Sigmoid colon (tissue), 7 donors: Measurements from ENCODE around the gene SGPP2. TPM values are rescaled to one million over a fixed set of nuclear protein-coding genes. Genes with fewer than 3 reads are reported as not detected.

ENCODE experiments used
- DNase-seq: peaks from one replicate; pipeline ENCODE4 v3.0.0-alpha.2; 2019
- H3K27ac ChIP-seq, 4 donors: fragments of 200-600 bp; sonication (generic); one replicate each; pipeline ENCODE4 v1.5.1; 2016 to 2019; ENCODE audit warnings: mild to moderate bottlenecking in 1 of 4
- H3K27me3 ChIP-seq, 3 donors: fragments of 200-600 bp; sonication (generic); one replicate each; pipeline ENCODE4 v1.5.1; 2019; ENCODE audit warnings: mild to moderate bottlenecking in 1 of 3
- H3K36me3 ChIP-seq, 4 donors: fragments of 200-600 bp; sonication (generic); one replicate each; pipeline ENCODE4 v1.5.1; 2016 to 2019
- H3K4me1 ChIP-seq, 4 donors: fragments of 200-600 bp; sonication (generic); one replicate each; pipeline ENCODE4 v1.5.1; 2017 to 2019
- H3K4me3 ChIP-seq, 4 donors: fragments of 200-600 bp; sonication (generic); one replicate each; pipeline ENCODE4 v1.5.1; 2017 to 2019; ENCODE audit warnings: mild to moderate bottlenecking in 2 of 4, moderate library complexity in 1 of 4
- H3K9me3 ChIP-seq, 4 donors: fragments of 200-600 bp in 3 of 4; sonication (generic) in 3 of 4; one replicate each; pipeline versions ENCODE4 v1.5.1 to v1.6.1; 2013 to 2019
- CTCF ChIP-seq, 4 experiments: fragments of 450-650 bp in 3 of 4; fragments of 200-600 bp in 1 of 4; IDR thresholded peaks; one replicate each; pipeline ENCODE4 v1.5.1; 2016 to 2019; ENCODE audit warnings: antibody characterized with exemption in 4 of 4, mild to moderate bottlenecking in 3 of 4, moderate library complexity in 2 of 4
- EP300 ChIP-seq, 4 donors: sonication (generic); formaldehyde crosslinking; IDR thresholded peaks; one replicate each; pipeline ENCODE4 v1.6.1; 2017; ENCODE audit warnings: antibody characterized with exemption in 4 of 4
- POLR2A ChIP-seq, 2 donors: fragments of 450-650 bp; IDR thresholded peaks; one replicate each; pipeline ENCODE4 v1.6.1; 2016; ENCODE audit warnings: antibody characterized with exemption in 2 of 2, mild to moderate bottlenecking in 2 of 2, moderate library complexity in 2 of 2
- POLR2AphosphoS5 ChIP-seq, 4 donors: sonication (generic); formaldehyde crosslinking; IDR thresholded peaks; one replicate each; pipeline ENCODE4 v1.6.1; 2017; ENCODE audit warnings: antibody characterized with exemption in 4 of 4
- WGBS, 2 donors: extraction: QIAGEN DNeasy Blood & Tissue Kit; methylation state at CpG; one replicate each; pipeline ENCODE4 v1.1.7; 2013; 5-methylcytosine and 5-hydroxymethylcytosine counted together
- intact Hi-C: fragments of 100-400 bp; cut with DNase I; formaldehyde crosslinking; loops from one replicate; pipeline ENCODE4 v1.15.1; 2023
- polyA plus RNA-seq, 3 donors: library from polyadenylated mRNA; stranded (reverse); fragments of 200-250 nt; gene quantifications; one replicate each; pipeline ENCODE4 v1.2.3, GENCODE V29; 2013
- total RNA-seq, 4 donors: library from RNA; depleted of rRNA; stranded (reverse); fragments of >200 nt; gene quantifications; one replicate each; pipeline ENCODE4 v1.1.0, GENCODE V29; 2016
- donor health status: healthy with polysubstance abuse.
- donor health status: Bipolar disorder and iron deficiency.
- donor health status: healthy.

SGPP2 gene
- total and polyA plus RNA-seq, 7 donors: 0.49 to 25.1 (median 1.1) TPM

- no peak overlapping the region for H3K27ac ChIP-seq
- no peaks in the 10 kb centered on the region for H3K4me1 ChIP-seq
- no peak overlapping the region for H3K4me3 ChIP-seq
- H3K9me3 ChIP-seq: no peaks in the 10 kb centered on the region
- no peak for DNase-seq
- H3K36me3 ChIP-seq: no peaks in the 10 kb centered on the region
- no peak for TF ChIP-seq POLR2A (IDR thresholded peaks at IDR 0.05)
- TF ChIP-seq EP300 (IDR thresholded peaks at IDR 0.05): no peak
- 75 to 84% methylated on average over 14 of the region's 14 CpGs for WGBS, 2 donors
- H3K27me3 ChIP-seq: no peaks in the 10 kb centered on the region
- intact Hi-C loops: no loop called here
These were observed 53.7 kb downstream of the SGPP2 start for GRCh38 chr2:222477962-222478608.

- H3K4me1 ChIP-seq: no peaks in the 10 kb centered on the region
- H3K4me3 ChIP-seq: no peak overlapping the region
- no peaks in the 10 kb centered on the region for H3K36me3 ChIP-seq
- TF ChIP-seq POLR2A (IDR thresholded peaks at IDR 0.05) (no peak), POLR2AphosphoS5 (IDR thresholded peaks at IDR 0.05) (no peak), EP300 (IDR thresholded peaks at IDR 0.05) (no peak), CTCF (IDR thresholded peaks at IDR 0.05) (no peak)
- intact Hi-C loops: no loop called here
- H3K27ac ChIP-seq: no peak overlapping the region
- H3K9me3 ChIP-seq: no peaks in the 10 kb centered on the region
- no peaks in the 10 kb centered on the region for H3K27me3 ChIP-seq
- no peak for DNase-seq
These were observed 55.5 kb downstream of the SGPP2 start for GRCh38 chr2:222479859-222480258.

GRCh38 chr2:222480497-222480896, 56.2 kb downstream of the SGPP2 start:
- Histone ChIP-seq H3K9me3 (no peaks in the 10 kb centered on the region), H3K4me1 (no peaks in the 10 kb centered on the region), H3K4me3 (no peak overlapping the region), H3K27ac (no peak overlapping the region), H3K36me3 (no peaks in the 10 kb centered on the region), H3K27me3 (no peaks in the 10 kb centered on the region)
- WGBS, 2 donors: 93% methylated on average over 5 of the region's 5 CpGs
- TF ChIP-seq POLR2AphosphoS5 (IDR thresholded peaks at IDR 0.05) (no peak), CTCF (IDR thresholded peaks at IDR 0.05) (no peak)
- intact Hi-C loops: no loop called here
- DNase-seq: no peak

GRCh38 chr2:222481941-222482340, 57.6 kb downstream of the SGPP2 start:
- intact Hi-C loops: no loop called here
- Histone ChIP-seq H3K4me3 (no peak overlapping the region), H3K9me3 (no peaks in the 10 kb centered on the region), H3K27ac (no peak overlapping the region), H3K4me1 (no peaks in the 10 kb centered on the region), H3K36me3 (no peaks in the 10 kb centered on the region), H3K27me3 (no peaks in the 10 kb centered on the region)
- TF ChIP-seq POLR2A (IDR thresholded peaks at IDR 0.05) (no peak), EP300 (IDR thresholded peaks at IDR 0.05) (no peak)
- DNase-seq: no peak

- Histone ChIP-seq H3K9me3 (no peaks in the 10 kb centered on the region), H3K27me3 (no peaks in the 10 kb centered on the region), H3K4me3 (no peak overlapping the region), H3K27ac (no peak overlapping the region), H3K4me1 (no peaks in the 10 kb centered on the region), H3K36me3 (no peaks in the 10 kb centered on the region)
- intact Hi-C loops: no loop called here
- TF ChIP-seq POLR2A (IDR thresholded peaks at IDR 0.05) (no peak), EP300 (IDR thresholded peaks at IDR 0.05) (no peak), CTCF (IDR thresholded peaks at IDR 0.05) (no peak), POLR2AphosphoS5 (IDR thresholded peaks at IDR 0.05) (no peak)
- WGBS, 2 donors: 18 to 45% methylated on average over 3 of the region's 3 CpGs
- DNase-seq: no peak
These were observed 59.2 kb downstream of the SGPP2 start for GRCh38 chr2:222483513-222484039.
